ENCODE measurements around the gene RAMP1.

Gene RAMP1

GRCh38 chr2:237919593-237919992 lies 60.2 kb downstream of the RAMP1 start:
- Mint-ChIP-seq H3K4me3 (no peak overlapping the region), H3K36me3 (ENCODE audit: low read depth) (no peaks in the 10 kb centered on the region), H3K27me3 (ENCODE audit: low read depth) (peaks cover 2% of the 10 kb centered on the region), H3K9me3 (no peaks in the 10 kb centered on the region), H3K4me1 (ENCODE audit: low read depth) (peaks cover 17% of the 10 kb centered on the region), H3K27ac (no peak overlapping the region)
- DNase-seq (ENCODE audit: low spot score), result no peak

- Mint-ChIP-seq H3K4me3 (no peak overlapping the region), H3K27me3 (ENCODE audit: low read depth) (peaks cover 2% of the 10 kb centered on the region)
- no peak for DNase-seq (ENCODE audit: low spot score)
These were observed 61.2 kb downstream of the RAMP1 start for GRCh38 chr2:237920673-237921072.

GRCh38 chr2:237921967-237922492 lies 62.6 kb downstream of the RAMP1 start:
- H3K27me3 Mint-ChIP-seq (ENCODE audit: low read depth), result peaks cover 2% of the 10 kb centered on the region
- H3K36me3 Mint-ChIP-seq (ENCODE audit: low read depth), result no peaks in the 10 kb centered on the region
- H3K4me1 Mint-ChIP-seq (ENCODE audit: low read depth), result peaks cover 28% of the 10 kb centered on the region
- no peak for DNase-seq (ENCODE audit: low spot score)
- H3K9me3 Mint-ChIP-seq, result peaks cover under 1% of the 10 kb centered on the region
- H3K27ac Mint-ChIP-seq, result no peak overlapping the region
- no peak overlapping the region for H3K4me3 Mint-ChIP-seq

More at GRCh38 chr2:237920673-237921072, 61.2 kb downstream of the RAMP1 start:
- no peaks in the 10 kb centered on the region for H3K9me3 Mint-ChIP-seq
- no peaks in the 10 kb centered on the region for H3K36me3 Mint-ChIP-seq (ENCODE audit: low read depth)
- H3K27ac Mint-ChIP-seq, result no peak overlapping the region
- peaks cover 20% of the 10 kb centered on the region for H3K4me1 Mint-ChIP-seq (ENCODE audit: low read depth)

- Mint-ChIP-seq H3K27ac (no peak overlapping the region), H3K36me3 (ENCODE audit: low read depth) (no peaks in the 10 kb centered on the region), H3K4me3 (peak overlapping the region; percentile 24), H3K9me3 (peaks cover 6% of the 10 kb centered on the region), H3K27me3 (ENCODE audit: low read depth) (peaks cover 2% of the 10 kb centered on the region), H3K4me1 (ENCODE audit: low read depth) (peaks cover 31% of the 10 kb centered on the region)
- no peak for DNase-seq (ENCODE audit: low spot score)
These were observed 63.4 kb downstream of the RAMP1 start for GRCh38 chr2:237922641-237923361.

GRCh38 chr2:237923481-237924163 lies 64.2 kb downstream of the RAMP1 start:
- peak; percentile 76 for DNase-seq (ENCODE audit: low spot score)
- Mint-ChIP-seq H3K27ac (peak overlapping the region; percentile 70), H3K27me3 (ENCODE audit: low read depth) (peaks cover 2% of the 10 kb centered on the region), H3K36me3 (ENCODE audit: low read depth) (no peaks in the 10 kb centered on the region), H3K4me3 (peak overlapping the region; percentile 32), H3K4me1 (ENCODE audit: low read depth) (peaks cover 31% of the 10 kb centered on the region), H3K9me3 (peaks cover 9% of the 10 kb centered on the region)

GRCh38 chr2:237924164-237924534 lies 64.7 kb downstream of the RAMP1 start:
- no peak for DNase-seq (ENCODE audit: low spot score)
- H3K27ac Mint-ChIP-seq, result peak overlapping the region; percentile 70
- peaks cover under 1% of the 10 kb centered on the region for H3K27me3 Mint-ChIP-seq (ENCODE audit: low read depth)
- H3K4me1 Mint-ChIP-seq (ENCODE audit: low read depth), result peaks cover 30% of the 10 kb centered on the region
- peak overlapping the region; percentile 32 for H3K4me3 Mint-ChIP-seq
- H3K36me3 Mint-ChIP-seq (ENCODE audit: low read depth), result no peaks in the 10 kb centered on the region
- H3K9me3 Mint-ChIP-seq, result peaks cover 10% of the 10 kb centered on the region

GRCh38 chr2:237927135-237927534 lies 67.7 kb downstream of the RAMP1 start:
- DNase-seq (ENCODE audit: low spot score), result no peak
- H3K27ac Mint-ChIP-seq, result no peak overlapping the region
- peaks cover 24% of the 10 kb centered on the region for H3K9me3 Mint-ChIP-seq
- peaks cover 19% of the 10 kb centered on the region for H3K4me1 Mint-ChIP-seq (ENCODE audit: low read depth)
- no peaks in the 10 kb centered on the region for H3K27me3 Mint-ChIP-seq (ENCODE audit: low read depth)
- H3K4me3 Mint-ChIP-seq, result no peak overlapping the region
- H3K36me3 Mint-ChIP-seq (ENCODE audit: low read depth), result peaks cover 1% of the 10 kb centered on the region

- no peak for DNase-seq (ENCODE audit: low spot score)
These were observed 68.6 kb downstream of the RAMP1 start for GRCh38 chr2:237927986-237928385.

GRCh38 chr2:237929979-237930378 lies 70.6 kb downstream of the RAMP1 start:
- Mint-ChIP-seq H3K36me3 (ENCODE audit: low read depth) (peaks cover 1% of the 10 kb centered on the region), H3K4me1 (ENCODE audit: low read depth) (peaks cover 19% of the 10 kb centered on the region), H3K27ac (no peak overlapping the region), H3K27me3 (ENCODE audit: low read depth) (no peaks in the 10 kb centered on the region), H3K4me3 (no peak overlapping the region), H3K9me3 (peaks cover 24% of the 10 kb centered on the region)
- no peak for DNase-seq (ENCODE audit: low spot score)

More at GRCh38 chr2:237927986-237928385, 68.6 kb downstream of the RAMP1 start:
- no peak overlapping the region for H3K27ac Mint-ChIP-seq
- no peak overlapping the region for H3K4me3 Mint-ChIP-seq
- H3K9me3 Mint-ChIP-seq, result peaks cover 24% of the 10 kb centered on the region
- H3K27me3 Mint-ChIP-seq (ENCODE audit: low read depth), result no peaks in the 10 kb centered on the region
- peaks cover 21% of the 10 kb centered on the region for H3K4me1 Mint-ChIP-seq (ENCODE audit: low read depth)
- H3K36me3 Mint-ChIP-seq (ENCODE audit: low read depth), result peaks cover 1% of the 10 kb centered on the region

- no peak for DNase-seq (ENCODE audit: low spot score)
- peaks cover 13% of the 10 kb centered on the region for H3K4me1 Mint-ChIP-seq (ENCODE audit: low read depth)
- no peak overlapping the region for H3K27ac Mint-ChIP-seq
- H3K9me3 Mint-ChIP-seq, result peaks cover 24% of the 10 kb centered on the region
- H3K27me3 Mint-ChIP-seq (ENCODE audit: low read depth), result no peaks in the 10 kb centered on the region
- H3K4me3 Mint-ChIP-seq, result no peak overlapping the region
- H3K36me3 Mint-ChIP-seq (ENCODE audit: low read depth), result peaks cover 1% of the 10 kb centered on the region
These were observed 71.8 kb downstream of the RAMP1 start for GRCh38 chr2:237931205-237931721.

- Mint-ChIP-seq H3K36me3 (ENCODE audit: low read depth) (peaks cover 1% of the 10 kb centered on the region), H3K4me3 (no peak overlapping the region), H3K9me3 (peaks cover 18% of the 10 kb centered on the region), H3K27me3 (ENCODE audit: low read depth) (no peaks in the 10 kb centered on the region), H3K27ac (no peak overlapping the region), H3K4me1 (ENCODE audit: low read depth) (peaks cover 8% of the 10 kb centered on the region)
- no peak for DNase-seq (ENCODE audit: low spot score)
These were observed 73.3 kb downstream of the RAMP1 start for GRCh38 chr2:237932731-237933131.

GRCh38 chr2:237934186-237934585 lies 74.8 kb downstream of the RAMP1 start:
- Mint-ChIP-seq H3K4me1 (ENCODE audit: low read depth) (peaks cover 8% of the 10 kb centered on the region), H3K36me3 (ENCODE audit: low read depth) (peaks cover 1% of the 10 kb centered on the region), H3K9me3 (peaks cover 14% of the 10 kb centered on the region), H3K4me3 (no peak overlapping the region), H3K27ac (no peak overlapping the region), H3K27me3 (ENCODE audit: low read depth) (no peaks in the 10 kb centered on the region)
- DNase-seq (ENCODE audit: low spot score), result no peak

- H3K27ac Mint-ChIP-seq, result no peak overlapping the region
- no peaks in the 10 kb centered on the region for H3K27me3 Mint-ChIP-seq (ENCODE audit: low read depth)
- peaks cover 19% of the 10 kb centered on the region for H3K4me1 Mint-ChIP-seq (ENCODE audit: low read depth)
- no peak overlapping the region for H3K4me3 Mint-ChIP-seq
- peaks cover 6% of the 10 kb centered on the region for H3K36me3 Mint-ChIP-seq (ENCODE audit: low read depth)
- no peak for DNase-seq (ENCODE audit: low spot score)
- H3K9me3 Mint-ChIP-seq, result peaks cover 1% of the 10 kb centered on the region
These were observed 76.5 kb downstream of the RAMP1 start for GRCh38 chr2:237935740-237936452.

- DNase-seq (ENCODE audit: low spot score), result no peak
- peaks cover 12% of the 10 kb centered on the region for H3K9me3 Mint-ChIP-seq
- no peak overlapping the region for H3K4me3 Mint-ChIP-seq
- H3K4me1 Mint-ChIP-seq (ENCODE audit: low read depth), result peaks cover 38% of the 10 kb centered on the region
- peaks cover 18% of the 10 kb centered on the region for H3K36me3 Mint-ChIP-seq (ENCODE audit: low read depth)
- no peak overlapping the region for H3K27ac Mint-ChIP-seq
- H3K27me3 Mint-ChIP-seq (ENCODE audit: low read depth), result no peaks in the 10 kb centered on the region
These were observed 79.8 kb downstream of the RAMP1 start for GRCh38 chr2:237939251-237939650.

Measured in T-helper 2 cell treated with Interferon-gamma antibody and Interleukin-4, amounts not matched to agents 5 μg/mL and 100 μg/mL, for 36 hours (primary cell).